ENCODE measurements around the gene OR6J1.

OR6J1 gene

DNA sequence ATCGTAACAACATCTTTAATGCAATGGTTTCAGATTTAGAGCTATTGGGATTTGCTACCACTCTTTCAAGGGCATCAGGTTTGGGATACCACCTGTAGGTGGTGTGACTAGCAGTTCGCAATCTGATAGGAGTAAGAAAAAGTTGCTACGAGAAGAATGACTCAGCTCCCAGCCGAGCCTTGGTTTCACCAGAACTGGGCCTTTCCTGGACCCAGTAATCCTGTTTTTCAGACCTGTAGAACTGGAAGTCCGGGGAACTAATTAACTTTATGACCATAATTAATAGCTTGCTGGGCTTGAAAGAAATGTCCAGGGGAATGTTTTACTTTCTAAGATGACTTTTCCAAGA, 45.3 kb downstream of the OR6J1 start:
- DNase-seq (ENCODE audit: insufficient read length, low spot score), result no peak
- FAIRE-seq, result peak; percentile 41

DNA sequence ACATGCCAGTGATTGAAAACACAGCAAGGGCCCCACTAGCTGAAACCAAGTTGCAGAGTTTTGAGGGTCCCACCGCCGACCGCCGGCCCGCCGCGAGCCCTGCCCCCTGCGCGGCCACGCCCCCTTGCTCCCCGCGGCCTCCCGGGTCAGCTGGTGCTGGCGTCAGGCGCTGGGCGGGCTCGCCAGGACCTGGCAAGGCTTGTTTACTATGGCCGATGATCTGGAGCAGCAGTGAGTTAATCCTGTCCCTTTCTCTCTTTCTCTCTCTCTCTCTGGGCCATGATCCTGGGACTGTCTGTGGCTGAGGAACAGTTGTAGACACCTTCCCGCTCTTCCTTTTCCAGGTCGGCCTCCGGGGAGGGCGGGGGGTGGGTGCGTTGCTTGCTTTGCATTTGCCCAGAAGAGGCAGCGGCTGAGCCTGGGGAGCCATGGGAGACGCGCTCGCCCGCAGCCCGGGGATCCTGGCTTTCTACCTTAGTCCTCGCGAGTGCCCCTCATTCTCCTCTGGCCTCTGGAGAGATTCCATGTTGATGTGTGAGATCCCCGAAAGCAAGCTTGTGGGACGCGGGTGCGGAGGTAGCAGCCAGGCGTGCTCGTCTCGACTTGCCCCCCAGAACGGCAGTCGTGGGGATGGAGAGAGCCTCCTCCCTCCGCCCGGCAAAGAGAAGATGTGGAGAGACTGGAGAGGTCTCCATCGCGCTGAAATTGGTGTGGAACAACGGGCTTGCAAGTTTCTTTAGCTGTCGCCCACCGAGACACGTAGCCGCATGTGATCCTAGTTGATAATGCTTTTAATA, 45.9 kb downstream of the OR6J1 start, which contains the start of gene ABHD4:
TSS of gene ABHD4 (plus strand) at position 202 of the 797 bp plus-strand sequence. CDS start at position 209, 7 bp downstream.
- FAIRE-seq (peak; percentile 72), DNase-seq (ENCODE audit: insufficient read length, low spot score) (peak; percentile 76)
- TF ChIP-seq PAX5 (IDR thresholded peaks at IDR 0.05; ENCODE audit: insufficient read depth, low read length, severe bottlenecking) (peak; percentile 55), SPI1 (IDR thresholded peaks at IDR 0.05; ENCODE audit: low read depth, low read length) (no peak), POU2F2 (IDR thresholded peaks at IDR 0.05; ENCODE audit: low read depth, low read length) (0 out of 2 replicates have a peak, but pooled peaks have one; percentile 22), TAF1 (IDR thresholded peaks at IDR 0.05; ENCODE audit: low read depth, low read length) (no peak)

More for the DNA sequence above, 45.3 kb downstream of the OR6J1 start:
- TF ChIP-seq PAX5 (IDR thresholded peaks at IDR 0.05; ENCODE audit: insufficient read depth, low read length, severe bottlenecking), result no peak
- no peak for TF ChIP-seq POU2F2 (IDR thresholded peaks at IDR 0.05; ENCODE audit: low read depth, low read length)
- TF ChIP-seq POLR2A (IDR thresholded peaks at IDR 0.05; ENCODE audit: low read depth, low read length), result no peak
- TF ChIP-seq POLR2AphosphoS5 (IDR thresholded peaks at IDR 0.05; ENCODE audit: low read depth, low read length), result no peak
- no peak for TF ChIP-seq TAF1 (IDR thresholded peaks at IDR 0.05; ENCODE audit: low read depth, low read length)
- TF ChIP-seq SPI1 (IDR thresholded peaks at IDR 0.05; ENCODE audit: low read depth, low read length), result no peak

DNA sequence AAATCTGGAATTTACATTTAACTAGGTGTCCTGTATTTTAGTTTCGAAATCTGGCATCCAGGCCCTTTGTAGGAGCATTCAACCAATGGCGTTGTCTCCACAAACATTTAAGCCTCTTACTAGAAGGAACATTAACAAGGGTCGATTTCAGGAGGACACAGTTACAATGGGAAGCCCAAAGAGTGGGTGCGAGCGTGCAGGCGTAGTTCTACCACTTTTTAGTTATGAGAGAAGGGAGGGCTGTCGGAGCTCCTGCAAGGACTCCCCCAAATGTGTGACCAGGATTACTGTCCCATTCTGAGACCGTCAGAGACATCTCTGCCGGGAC, 46.4 kb downstream of the OR6J1 start:
- FAIRE-seq, result no peak
- TF ChIP-seq TAF1 (IDR thresholded peaks at IDR 0.05; ENCODE audit: low read depth, low read length) (no peak), SPI1 (IDR thresholded peaks at IDR 0.05; ENCODE audit: low read depth, low read length) (no peak), POU2F2 (IDR thresholded peaks at IDR 0.05; ENCODE audit: low read depth, low read length) (no peak), POLR2A (IDR thresholded peaks at IDR 0.05; ENCODE audit: low read depth, low read length) (no peak), PAX5 (IDR thresholded peaks at IDR 0.05; ENCODE audit: insufficient read depth, low read length, severe bottlenecking) (no peak), POLR2AphosphoS5 (IDR thresholded peaks at IDR 0.05; ENCODE audit: low read depth, low read length) (no peak)
- no peak for DNase-seq (ENCODE audit: insufficient read length, low spot score)

DNA sequence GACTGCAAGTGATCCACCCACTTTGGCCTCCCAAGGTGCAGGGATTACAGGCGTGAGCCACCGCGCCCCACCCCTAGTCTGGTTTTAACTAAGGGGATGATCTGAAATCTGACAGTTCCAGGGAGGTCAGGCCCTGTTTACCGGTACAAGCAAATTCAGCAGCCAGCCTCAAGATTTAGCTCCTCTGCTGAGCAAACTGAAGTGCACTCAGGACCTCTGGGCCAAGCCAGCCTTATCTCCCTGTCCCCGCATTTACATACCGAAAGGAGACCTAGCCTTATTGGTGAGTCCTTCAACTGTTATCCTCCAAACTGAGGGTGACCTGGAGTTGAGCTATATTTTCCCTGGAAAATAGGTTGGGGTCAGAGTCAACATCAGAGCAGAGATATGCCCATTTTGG, 46.9 kb downstream of the OR6J1 start:
- no peak for TF ChIP-seq POLR2AphosphoS5 (IDR thresholded peaks at IDR 0.05; ENCODE audit: low read depth, low read length)
- TF ChIP-seq PAX5 (IDR thresholded peaks at IDR 0.05; ENCODE audit: insufficient read depth, low read length, severe bottlenecking), result no peak
- no peak for TF ChIP-seq POLR2A (IDR thresholded peaks at IDR 0.05; ENCODE audit: low read depth, low read length)
- TF ChIP-seq SPI1 (IDR thresholded peaks at IDR 0.05; ENCODE audit: low read depth, low read length), result no peak
- TF ChIP-seq POU2F2 (IDR thresholded peaks at IDR 0.05; ENCODE audit: low read depth, low read length), result no peak
- TF ChIP-seq TAF1 (IDR thresholded peaks at IDR 0.05; ENCODE audit: low read depth, low read length), result no peak
- DNase-seq (ENCODE audit: insufficient read length, low spot score) (no peak), FAIRE-seq (no peak)

DNA sequence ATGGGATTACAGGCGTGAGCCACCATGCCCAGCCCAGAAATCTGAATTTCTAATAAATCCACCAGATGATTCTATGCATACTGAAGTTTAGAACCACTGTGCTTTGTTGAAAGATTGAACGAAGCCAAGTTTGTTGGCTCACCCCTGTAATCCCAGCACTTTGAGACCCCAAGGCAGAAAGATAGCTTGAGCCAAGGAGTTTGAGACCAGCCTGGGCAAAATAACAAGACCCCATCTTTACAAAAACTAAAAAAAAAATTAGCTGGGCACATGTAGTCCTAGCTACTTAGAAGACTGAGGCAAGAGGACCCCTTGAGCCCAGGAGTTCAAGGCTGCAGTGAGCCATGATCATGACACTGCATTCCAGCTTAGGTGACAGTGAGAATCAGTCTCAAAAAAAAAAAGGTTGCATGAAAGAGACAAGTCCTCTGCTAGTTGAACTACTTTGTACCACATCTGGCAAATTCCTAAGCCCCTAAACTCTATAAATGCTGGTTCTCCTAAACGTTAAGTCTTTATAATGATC, 47.7 kb downstream of the OR6J1 start:
- TF ChIP-seq POLR2AphosphoS5 (IDR thresholded peaks at IDR 0.05; ENCODE audit: low read depth, low read length) (no peak), POU2F2 (IDR thresholded peaks at IDR 0.05; ENCODE audit: low read depth, low read length) (no peak), PAX5 (IDR thresholded peaks at IDR 0.05; ENCODE audit: insufficient read depth, low read length, severe bottlenecking) (no peak), POLR2A (IDR thresholded peaks at IDR 0.05; ENCODE audit: low read depth, low read length) (no peak), SPI1 (IDR thresholded peaks at IDR 0.05; ENCODE audit: low read depth, low read length) (no peak), TAF1 (IDR thresholded peaks at IDR 0.05; ENCODE audit: low read depth, low read length) (no peak)
- FAIRE-seq (no peak), DNase-seq (ENCODE audit: insufficient read length, low spot score) (no peak)

DNA sequence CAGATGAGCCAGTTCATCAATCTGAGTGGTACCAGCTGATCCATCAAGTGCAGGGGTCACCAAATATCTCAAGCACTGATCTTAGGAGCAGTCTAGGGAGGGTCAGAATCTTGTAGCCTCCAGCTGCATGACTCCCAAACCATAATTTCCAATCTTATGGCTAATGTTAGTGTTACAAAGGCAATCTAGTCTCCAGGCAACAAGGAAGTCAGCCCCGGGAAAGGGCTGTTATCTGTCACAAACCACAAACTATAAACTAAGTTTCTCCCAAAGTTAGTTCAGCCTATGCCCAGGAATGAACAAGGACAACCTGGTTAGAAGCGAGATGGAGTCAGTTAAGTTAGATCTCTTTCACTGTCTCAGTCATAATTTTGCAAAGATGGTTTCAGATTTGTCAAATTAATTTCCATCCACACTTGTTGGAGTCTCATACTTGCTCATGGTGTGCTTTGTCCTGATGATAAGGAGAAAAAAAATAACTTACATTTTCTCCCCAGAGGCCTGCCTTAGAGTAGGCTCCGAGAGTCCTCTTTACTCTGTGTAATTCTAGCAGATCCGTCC, 49.9 kb downstream of the OR6J1 start:
- TF ChIP-seq POLR2AphosphoS5 (IDR thresholded peaks at IDR 0.05; ENCODE audit: low read depth, low read length) (no peak), PAX5 (IDR thresholded peaks at IDR 0.05; ENCODE audit: insufficient read depth, low read length, severe bottlenecking) (no peak)
- DNase-seq (ENCODE audit: insufficient read length, low spot score) (no peak), FAIRE-seq (no peak)

DNA sequence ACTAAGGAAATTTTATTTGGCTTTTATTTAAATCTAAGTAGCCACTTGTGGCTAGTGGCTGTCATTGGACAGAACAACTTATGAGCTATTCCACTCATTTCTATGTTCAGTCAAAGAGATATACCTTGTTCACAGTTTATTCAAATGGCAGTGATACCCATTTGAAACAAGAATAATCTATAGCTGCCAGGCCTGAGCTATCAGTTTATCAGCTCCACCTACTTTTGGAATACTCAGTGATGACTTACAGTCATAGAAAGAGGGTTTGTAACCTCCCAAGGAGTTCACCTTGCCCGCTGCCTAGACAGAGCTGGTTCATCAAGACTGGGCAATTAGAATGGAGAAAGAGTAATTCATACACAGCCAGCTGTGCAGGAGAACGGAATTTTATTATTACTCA, 50.6 kb downstream of the OR6J1 start:
- no peak for DNase-seq (ENCODE audit: insufficient read length, low spot score)
- no peak for FAIRE-seq
- TF ChIP-seq TAF1 (IDR thresholded peaks at IDR 0.05; ENCODE audit: low read depth, low read length), result no peak
- TF ChIP-seq SPI1 (IDR thresholded peaks at IDR 0.05; ENCODE audit: low read depth, low read length), result no peak
- no peak for TF ChIP-seq POLR2A (IDR thresholded peaks at IDR 0.05; ENCODE audit: low read depth, low read length)
- no peak for TF ChIP-seq POLR2AphosphoS5 (IDR thresholded peaks at IDR 0.05; ENCODE audit: low read depth, low read length)
- no peak for TF ChIP-seq POU2F2 (IDR thresholded peaks at IDR 0.05; ENCODE audit: low read depth, low read length)
- no peak for TF ChIP-seq PAX5 (IDR thresholded peaks at IDR 0.05; ENCODE audit: insufficient read depth, low read length, severe bottlenecking)

DNA sequence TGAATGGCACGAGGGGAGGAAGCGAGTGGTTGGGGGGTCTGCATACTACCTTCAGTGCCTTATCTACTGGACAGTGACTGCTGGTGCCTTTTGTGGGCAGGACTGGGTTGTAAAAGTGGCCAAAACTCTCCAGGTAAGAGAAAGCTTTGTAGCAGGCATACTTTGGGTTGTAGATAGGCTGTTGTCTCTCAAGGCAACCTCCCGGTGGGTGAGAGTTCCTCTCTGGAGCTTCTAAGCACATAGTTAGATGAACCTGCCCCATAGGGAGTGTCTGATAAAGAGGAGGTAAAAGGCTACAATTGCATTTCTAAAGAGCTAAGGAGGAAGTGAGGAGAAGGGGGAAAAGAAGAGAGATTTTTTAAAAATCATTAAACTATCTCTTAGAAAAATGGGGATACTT, 51.0 kb downstream of the OR6J1 start:
- FAIRE-seq (no peak), DNase-seq (ENCODE audit: insufficient read length, low spot score) (no peak)
- no peak for TF ChIP-seq POLR2AphosphoS5 (IDR thresholded peaks at IDR 0.05; ENCODE audit: low read depth, low read length)
- no peak for TF ChIP-seq TAF1 (IDR thresholded peaks at IDR 0.05; ENCODE audit: low read depth, low read length)
- no peak for TF ChIP-seq PAX5 (IDR thresholded peaks at IDR 0.05; ENCODE audit: insufficient read depth, low read length, severe bottlenecking)
- no peak for TF ChIP-seq POLR2A (IDR thresholded peaks at IDR 0.05; ENCODE audit: low read depth, low read length)
- TF ChIP-seq POU2F2 (IDR thresholded peaks at IDR 0.05; ENCODE audit: low read depth, low read length), result no peak
- no peak for TF ChIP-seq SPI1 (IDR thresholded peaks at IDR 0.05; ENCODE audit: low read depth, low read length)

DNA sequence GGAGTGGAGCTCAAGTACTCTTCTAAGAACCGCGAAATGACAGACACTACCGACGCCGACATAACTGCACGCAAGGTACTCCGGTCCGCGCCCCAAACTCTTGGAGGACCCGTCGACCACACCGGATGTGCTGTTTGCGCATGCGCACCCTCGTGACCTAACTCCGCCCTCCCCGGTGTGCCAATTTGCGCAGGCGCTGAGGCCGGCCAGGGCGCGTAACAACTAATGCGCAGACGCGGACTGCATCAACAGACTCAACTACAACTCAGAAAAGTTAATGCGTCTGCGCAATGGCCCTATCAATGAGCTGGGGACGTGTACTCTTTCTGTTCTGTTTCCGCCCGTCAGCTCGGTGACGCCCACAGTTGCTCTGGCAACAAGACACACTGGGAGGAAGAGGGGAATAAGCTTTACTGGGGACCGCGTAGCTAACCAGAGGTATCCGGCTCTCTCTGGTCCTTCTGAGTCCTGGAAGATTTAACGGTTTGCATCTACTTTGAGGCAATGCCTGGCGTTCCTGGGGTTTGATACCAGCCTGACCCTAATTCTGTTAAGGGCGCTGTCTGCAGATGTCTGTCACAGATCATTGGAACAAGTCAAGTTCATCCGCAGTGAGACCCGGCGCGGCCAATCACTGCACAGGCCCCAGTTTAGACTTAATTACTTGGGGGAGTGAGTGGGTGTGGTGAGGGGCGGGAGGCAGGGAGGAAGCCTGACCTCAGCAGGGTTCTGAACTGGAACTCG, 54.9 kb downstream of the OR6J1 start, which contains the start of gene DAD1:
TSS of gene DAD1 (minus strand) at position 129 of the 744 bp plus-strand sequence. CDS start at position 62, 67 bp downstream.
- FAIRE-seq, result peak; percentile 100
- TF ChIP-seq POLR2A (IDR thresholded peaks at IDR 0.05; ENCODE audit: low read depth, low read length) (peak; percentile 97), SPI1 (IDR thresholded peaks at IDR 0.05; ENCODE audit: low read depth, low read length) (peak; percentile 64), PAX5 (IDR thresholded peaks at IDR 0.05; ENCODE audit: insufficient read depth, low read length, severe bottlenecking) (no peak), POU2F2 (IDR thresholded peaks at IDR 0.05; ENCODE audit: low read depth, low read length) (peak; percentile 85), TAF1 (IDR thresholded peaks at IDR 0.05; ENCODE audit: low read depth, low read length) (peak; percentile 92), POLR2AphosphoS5 (IDR thresholded peaks at IDR 0.05; ENCODE audit: low read depth, low read length) (peak; percentile 98)
- DNase-seq (ENCODE audit: insufficient read length, low spot score), result peak; percentile 86
